ENCODE results near the gene SLC7A8. TPM values are rescaled to one million over a fixed set of nuclear protein-coding genes. Genes with fewer than 3 reads are reported as not detected.

Gene SLC7A8
- total and polyA plus RNA-seq, 2 experiments from 2014 or later: 117 to 124 TPM

- TF ChIP-seq CTCF (conservative IDR thresholded peaks at IDR 0.05; ENCODE audit: low read depth in 2 of 2) (no peak), EZH2phosphoT487 (IDR thresholded peaks at IDR 0.05; ENCODE audit: unreplicated experiment) (no peak), CREB1 (CRISPR knock-in tag; IDR thresholded peaks at IDR 0.05; ENCODE audit: low read depth) (no peak), POLR2AphosphoS5 (IDR thresholded peaks at IDR 0.05; ENCODE audit: low read depth) (no peak), EZH2 (IDR thresholded peaks at IDR 0.05; ENCODE audit: low read depth, unreplicated experiment) (no peak), ZNF331 (CRISPR knock-in tag; IDR thresholded peaks at IDR 0.05; ENCODE audit: low read depth) (no peak), JUNB (IDR thresholded peaks at IDR 0.05; ENCODE audit: unreplicated experiment) (no peak)
Measured at GRCh38 chr14:23114120-23114458, 69.4 kb downstream of the SLC7A8 start (continued).

- Histone ChIP-seq H3K4me2 (peak overlapping the region; percentile 21), H4K20me1 (replicated peaks; ENCODE audit: insufficient read depth) (no peaks in the 10 kb centered on the region), H3F3A (replicated peaks; ENCODE audit: low read depth) (no peaks in the 10 kb centered on the region), H3K79me2 (replicated peaks; ENCODE audit: insufficient read depth) (no peaks in the 10 kb centered on the region), H3K9me2 (ENCODE audit: insufficient read depth) (no peaks in the 10 kb centered on the region), H3K27me3 (ENCODE audit: insufficient read depth) (no peaks in the 10 kb centered on the region), H3K27ac (ENCODE audit: low read depth) (no peak overlapping the region), H3K4me3 (no peak overlapping the region), H2AFZ (peak overlapping the region; percentile 86), H3K4me1 (ENCODE audit: insufficient read depth) (peaks cover 12% of the 10 kb centered on the region; the same call in 1 of the 2 replicates), H3K36me3 (ENCODE audit: insufficient read depth) (no peaks in the 10 kb centered on the region)
- H3K27me3 Mint-ChIP-seq (ENCODE audit: insufficient read depth, low read depth, poor library complexity): peaks cover 5% of the 10 kb centered on the region
- no peak for TF ChIP-seq NANOG (IDR thresholded peaks at IDR 0.05; ENCODE audit: borderline replicate concordance)
- no peak overlapping the region for H3K4me3 Mint-ChIP-seq
- H3K27ac Mint-ChIP-seq: no peak overlapping the region
- H3K4me1 Mint-ChIP-seq: peaks cover 19% of the 10 kb centered on the region
- ATAC-seq (peak; percentile 47), DNase-seq (ENCODE audit: low spot score) (no peak)
- H3K9me3 Mint-ChIP-seq: no peaks in the 10 kb centered on the region; the same call in 2 of the 3 replicates
- peaks cover 4% of the 10 kb centered on the region; the same call in 1 of the 3 replicates for H3K36me3 Mint-ChIP-seq (ENCODE audit: low read depth)
Measured at GRCh38 chr14:23113431-23114119, 69.9 kb downstream of the SLC7A8 start.

- no peak overlapping the region for H3K4me3 Mint-ChIP-seq
- Histone ChIP-seq H3F3A (replicated peaks; ENCODE audit: low read depth) (no peaks in the 10 kb centered on the region), H3K9me2 (ENCODE audit: insufficient read depth) (no peaks in the 10 kb centered on the region), H3K79me2 (replicated peaks; ENCODE audit: insufficient read depth) (no peaks in the 10 kb centered on the region), H3K36me3 (ENCODE audit: insufficient read depth) (no peaks in the 10 kb centered on the region), H2AFZ (peak overlapping the region; percentile 18; the same call in 1 of the 2 replicates), H4K20me1 (replicated peaks; ENCODE audit: insufficient read depth) (no peaks in the 10 kb centered on the region), H3K27me3 (ENCODE audit: insufficient read depth) (no peaks in the 10 kb centered on the region), H3K27ac (ENCODE audit: low read depth) (no peak overlapping the region), H3K4me3 (no peak overlapping the region), H3K4me1 (ENCODE audit: insufficient read depth) (peaks cover 12% of the 10 kb centered on the region; the same call in 1 of the 2 replicates), H3K4me2 (no peak overlapping the region)
- peaks cover 4% of the 10 kb centered on the region for H3K27me3 Mint-ChIP-seq (ENCODE audit: insufficient read depth, low read depth, poor library complexity)
- ATAC-seq (peak; percentile 41), DNase-seq (ENCODE audit: low spot score) (no peak)
- H3K9me3 Mint-ChIP-seq: peaks cover 5% of the 10 kb centered on the region; the same call in 2 of the 3 replicates
- H3K4me1 Mint-ChIP-seq: peaks cover 19% of the 10 kb centered on the region
- H3K36me3 Mint-ChIP-seq (ENCODE audit: low read depth): peaks cover 4% of the 10 kb centered on the region; the same call in 1 of the 3 replicates
- H3K27ac Mint-ChIP-seq: no peak overlapping the region
- no peak for TF ChIP-seq ZNF114 (CRISPR knock-in tag; IDR thresholded peaks at IDR 0.05)
- no peak for TF ChIP-seq ZNF331 (CRISPR knock-in tag; IDR thresholded peaks at IDR 0.05; ENCODE audit: low read depth)
- TF ChIP-seq ETS1 (IDR thresholded peaks at IDR 0.05): no peak
- TF ChIP-seq STAT1 (IDR thresholded peaks at IDR 0.05; ENCODE audit: unreplicated experiment): no peak
- TF ChIP-seq JUNB (IDR thresholded peaks at IDR 0.05; ENCODE audit: unreplicated experiment): no peak
Measured at GRCh38 chr14:23112359-23113178, 70.9 kb downstream of the SLC7A8 start.
